H1 (cell line): Measurements from ENCODE around the gene CAPG. TPM values are rescaled to one million over a fixed set of nuclear protein-coding genes. Genes with fewer than 3 reads are reported as not detected.

Experiments used
- CTCF ChIA-PET: fragments of 300-600 bp; sonication (Branson Sonifier 250); formaldehyde crosslinking; loops from one replicate; lab custom pipeline; 2021; ENCODE audit not compliant: partially characterized antibody; lab: Charles Lee
- POLR2A ChIA-PET: fragments of 300-600 bp; sonication (Branson Sonifier 250); formaldehyde crosslinking; loops from one replicate; lab custom pipeline; 2021; ENCODE audit warnings: inconsistent platforms; ENCODE audit not compliant: partially characterized antibody; lab: Charles Lee
- DNase-seq, 2 experiments: peaks; one replicate each; pipeline versions ENCODE4 v3.0.0 to v3.0.0-alpha.2; 2010 to 2022; ENCODE audit warnings: low spot score in 2 of 2, low read depth in 1 of 2, mixed read lengths in 1 of 2
- FAIRE-seq: peaks from 2 replicates; lab custom pipeline; 2011; peaks lifted over from hg19 to GRCh38; lab: Jason Lieb, UNC
- H2AFZ ChIP-seq: 2 replicates; pipeline ENCODE4 v1.8.1; 2012; ENCODE audit warnings: low read length, inconsistent platforms
- H2AK5ac ChIP-seq: 2 replicates; pipeline ENCODE4 v1.6.1; 2013; ENCODE audit warnings: low read depth, low read length
- H2BK120ac ChIP-seq: replicated peaks from 2 replicates; pipeline ENCODE3; 2013; ENCODE audit warnings: low read depth, low read length, inconsistent platforms
- H2BK12ac ChIP-seq: 2 replicates; pipeline ENCODE4 v1.6.1; 2013; ENCODE audit warnings: low read depth, low read length
- H2BK15ac ChIP-seq: 2 replicates; pipeline ENCODE4 v1.6.1; 2013; ENCODE audit warnings: low read length
- H2BK20ac ChIP-seq: 2 replicates; pipeline ENCODE4 v1.6.1; 2013; ENCODE audit warnings: low read length
- H2BK5ac ChIP-seq: 2 replicates; pipeline ENCODE4 v1.6.1; 2013; ENCODE audit warnings: low read depth, low read length
- H3K14ac ChIP-seq: 2 replicates; pipeline ENCODE4 v1.6.1; 2013; ENCODE audit warnings: inconsistent platforms; ENCODE audit not compliant: insufficient read length
- H3K18ac ChIP-seq: 2 replicates; pipeline ENCODE4 v1.6.1; 2013; ENCODE audit warnings: low read length; ENCODE audit errors: extremely low read depth
- H3K23ac ChIP-seq: 2 replicates; pipeline ENCODE4 v1.6.1; 2013; ENCODE audit warnings: inconsistent platforms; ENCODE audit not compliant: insufficient read length
- H3K23me2 ChIP-seq: 2 replicates; pipeline ENCODE4 v1.6.1; 2013; ENCODE audit warnings: low read depth, low read length
- H3K27ac ChIP-seq: 2 replicates; pipeline ENCODE4 v1.6.1; 2011; ENCODE audit warnings: low read depth, low read length, inconsistent platforms
- H3K27me3 ChIP-seq, 4 experiments: replicated peaks in 1 of 4; 1 replicate in 1 of 4; 2 replicates in 3 of 4; pipeline versions ENCODE4 v1.6.1 to v1.8.1; 2011 to 2013; ENCODE audit warnings: low read length in 3 of 4, mild to moderate bottlenecking in 3 of 4, inconsistent platforms in 2 of 4, mixed read lengths in 2 of 4, moderate library complexity in 1 of 4; ENCODE audit not compliant: control insufficient read depth in 3 of 4, insufficient read depth in 3 of 4; ENCODE audit errors: extremely low read depth in 1 of 4
- H3K36me3 ChIP-seq, 4 experiments: 2 replicates each; pipeline versions ENCODE4 v1.6.1 to v1.8.1; 2011 to 2013; ENCODE audit warnings: mild to moderate bottlenecking in 4 of 4, low read length in 3 of 4, moderate library complexity in 2 of 4, control low read depth in 1 of 4, inconsistent platforms in 1 of 4; ENCODE audit not compliant: insufficient read depth in 4 of 4, control insufficient read depth in 2 of 4
- H3K4ac ChIP-seq: replicated peaks from 2 replicates; pipeline ENCODE3; 2013; ENCODE audit warnings: low read length, low read depth, mixed read lengths, inconsistent platforms; ENCODE audit not compliant: insufficient read length
- H3K4me1 ChIP-seq, 4 experiments: replicated peaks in 1 of 4; 1 replicate in 1 of 4; 2 replicates in 3 of 4; pipeline versions ENCODE4 v1.6.1 to v1.8.1; 2011 to 2013; ENCODE audit warnings: low read length in 3 of 4, inconsistent platforms in 2 of 4, mixed read lengths in 1 of 4; ENCODE audit not compliant: insufficient read depth in 4 of 4, control insufficient read depth in 3 of 4
- H3K4me2 ChIP-seq, 2 experiments: 2 replicates each; pipeline versions ENCODE4 v1.6.1 to v1.8.1; 2011 to 2013; ENCODE audit warnings: low read depth in 2 of 2, low read length in 2 of 2, control low read depth in 1 of 2, inconsistent platforms in 1 of 2, mild to moderate bottlenecking in 1 of 2; ENCODE audit not compliant: insufficient read depth in 1 of 2
- H3K4me3 ChIP-seq, 4 experiments: fragments of 200-600, 300-600 bp in 1 of 4; sonication (generic), shearing (Covaris generic), sonication (Bioruptor Twin) in 1 of 4; 2 replicates each; pipeline versions ENCODE4 v1.5.1 to v1.8.1; 2011 to 2016; ENCODE audit warnings: low read length in 4 of 4, low read depth in 3 of 4, control low read depth in 2 of 4, inconsistent platforms in 2 of 4, mild to moderate bottlenecking in 2 of 4, mixed read lengths in 1 of 4, moderate library complexity in 1 of 4; ENCODE audit not compliant: insufficient read depth in 2 of 4; ENCODE audit errors: extremely low read depth in 1 of 4
- H3K56ac ChIP-seq: replicated peaks from 2 replicates; pipeline ENCODE3; 2013; ENCODE audit warnings: low read depth, mild to moderate bottlenecking, mixed read lengths, low read length, inconsistent platforms; ENCODE audit not compliant: insufficient read length
- H3K79me1 ChIP-seq: 2 replicates; pipeline ENCODE4 v1.6.1; 2013; ENCODE audit warnings: low read depth, low read length, control low read depth
- H3K79me2 ChIP-seq, 2 experiments: 2 replicates each; pipeline versions ENCODE4 v1.6.1 to v1.8.1; 2012 to 2013; ENCODE audit warnings: low read length in 2 of 2, mild to moderate bottlenecking in 2 of 2, inconsistent platforms in 1 of 2; ENCODE audit not compliant: insufficient read depth in 2 of 2, control insufficient read depth in 1 of 2
- H3K9ac ChIP-seq, 4 experiments: replicated peaks in 1 of 4; 1 replicate in 1 of 4; 2 replicates in 3 of 4; pipeline versions ENCODE4 v1.6.1 to v1.8.1; 2011 to 2013; ENCODE audit warnings: low read depth in 3 of 4, low read length in 3 of 4, control low read depth in 2 of 4, mild to moderate bottlenecking in 2 of 4, moderate library complexity in 2 of 4, inconsistent platforms in 1 of 4; ENCODE audit errors: extremely low read depth in 1 of 4
- H3K9me3 ChIP-seq, 2 experiments: 2 replicates each; pipeline versions ENCODE4 v1.6.1 to v1.8.1; 2012 to 2013; ENCODE audit warnings: mild to moderate bottlenecking in 2 of 2, moderate library complexity in 2 of 2, control low read depth in 1 of 2, inconsistent platforms in 1 of 2, low read depth in 1 of 2, low read length in 1 of 2, mixed read lengths in 1 of 2; ENCODE audit not compliant: insufficient read depth in 2 of 2
- H4K20me1 ChIP-seq, 2 experiments: replicated peaks in 1 of 2; 2 replicates each; pipeline versions ENCODE3 to v1.8.1; 2011 to 2013; ENCODE audit warnings: inconsistent platforms in 2 of 2, low read length in 2 of 2, mild to moderate bottlenecking in 1 of 2; ENCODE audit not compliant: insufficient read depth in 2 of 2, control insufficient read depth in 1 of 2
- H4K5ac ChIP-seq: 2 replicates; pipeline ENCODE4 v1.6.1; 2013; ENCODE audit warnings: low read length, low read depth, mixed read lengths, inconsistent platforms; ENCODE audit not compliant: insufficient read length
- H4K8ac ChIP-seq: 2 replicates; pipeline ENCODE4 v1.8.0; 2013; ENCODE audit warnings: mild to moderate bottlenecking, moderate library complexity, low read length, inconsistent platforms; ENCODE audit not compliant: insufficient read depth; ENCODE audit errors: extremely low read depth
- H4K91ac ChIP-seq: replicated peaks from 2 replicates; pipeline ENCODE3; 2013; ENCODE audit warnings: low read length, mixed read lengths, inconsistent platforms; ENCODE audit not compliant: insufficient read length
- BACH1 ChIP-seq: IDR thresholded peaks from 2 replicates; pipeline ENCODE4 v1.6.1; 2012; ENCODE audit warnings: low read length, improper control_type of control experiment
- EP300 ChIP-seq, 2 experiments: IDR thresholded peaks; 1 replicate in 1 of 2; 2 replicates in 1 of 2; pipeline ENCODE4 v1.6.1; 2011 to 2012; ENCODE audit warnings: low read depth in 2 of 2, low read length in 2 of 2, mild to moderate bottlenecking in 2 of 2, borderline replicate concordance in 1 of 2, inconsistent platforms in 1 of 2, moderate library complexity in 1 of 2
- NANOG ChIP-seq: IDR thresholded peaks from 2 replicates; pipeline ENCODE4 v1.6.1; 2011; ENCODE audit warnings: low read length, low read depth, mild to moderate bottlenecking, inconsistent platforms; ENCODE audit not compliant: insufficient read depth, poor library complexity, severe bottlenecking
- PHF8 ChIP-seq: fragments of 200-600 bp; sonication (generic); conservative IDR thresholded peaks from 2 replicates; pipeline ENCODE4 v1.7.1; 2012; ENCODE audit warnings: low read depth, mild to moderate bottlenecking, inconsistent platforms, low read length, moderate library complexity
- SUZ12 ChIP-seq: fragments of 200-600 bp; sonication (generic); IDR thresholded peaks from 2 replicates; pipeline ENCODE4 v1.6.1; 2012; ENCODE audit warnings: mild to moderate bottlenecking, inconsistent platforms, low read length, moderate library complexity, mixed read lengths
- WGBS, 2 experiments: shearing (Covaris generic) in 1 of 2; methylation state at CpG; one replicate each; pipeline versions ENCODE4 v1.1.6 to v1.1.7; 2013 to 2015; ENCODE audit warnings: low lambda C conversion rate in 2 of 2, mixed read lengths in 2 of 2, inconsistent platforms in 1 of 2, low coverage in 1 of 2, missing lambda C conversion rate in 1 of 2; ENCODE audit not compliant: insufficient replicate concordance in 2 of 2, insufficient coverage in 1 of 2, insufficient read length in 1 of 2; ENCODE audit errors: extremely low coverage in 1 of 2, missing lambda C conversion rate in 1 of 2; 5-methylcytosine and 5-hydroxymethylcytosine counted together
- polyA plus RNA-seq, 7 experiments: library from polyadenylated mRNA; depleted of rRNA in 3 of 7; stranded (reverse) in 5 of 7; unstranded in 2 of 7; fragments of >200 nt in 5 of 7; fragments of 200-250 nt in 2 of 7; gene quantifications; 1 replicate in 5 of 7; 2 replicates in 1 of 7; 4 replicates in 1 of 7; pipeline versions ENCODE4 v1.2.1 to v1.2.3, GENCODE V29; 2011 to 2013; ENCODE audit warnings: missing spikeins in 2 of 7, mixed read lengths in 2 of 7
- total RNA-seq: library from RNA; stranded (reverse); fragmentation: NEBNext Ultra II Directional; extraction: Animal tissue kit (Norgen Biotek cat#: 25700); gene quantifications from 2 replicates; pipeline ENCODE4 v1.2.1, GENCODE V29; 2021

CAPG gene
- total and polyA plus RNA-seq, 2 of the 8 experiments (the other 6 are each of a cell fraction or from before 2014, with no cell fraction given) = 80.5 to 89.0 TPM

- no peaks in the 10 kb centered on the region for H3K36me3 ChIP-seq
- H3K4me2 ChIP-seq = no peak overlapping the region
- no peak overlapping the region for H2AK5ac ChIP-seq
- no peak overlapping the region for H4K91ac ChIP-seq
- H3K79me2 ChIP-seq = no peaks in the 10 kb centered on the region
- peaks cover 2% of the 10 kb centered on the region; the same call in 1 of the 2 replicates for H3K23me2 ChIP-seq
- no peak overlapping the region for H3K14ac ChIP-seq
- no peak overlapping the region for H3K4ac ChIP-seq
- H4K5ac ChIP-seq = no peak overlapping the region
- TF ChIP-seq EP300 (IDR thresholded peaks at IDR 0.05; ENCODE audit: borderline replicate concordance in 1 of 2, low read depth in 2 of 2, low read length in 2 of 2) = no peak
- TF ChIP-seq NANOG = no peak
- TF ChIP-seq SUZ12 = no peak
- no peak for TF ChIP-seq PHF8
- TF ChIP-seq BACH1 = no peak
- H3K18ac ChIP-seq = no peak overlapping the region
- 84% methylated on average over 5 of the region's 5 CpGs; no CpG with 5 or more reads in 1 of the 2 experiments for WGBS, 2 experiments
- POLR2A ChIA-PET = interaction anchor here (1.1 to 55.3 kb wide), 4 partner anchors 10 to 106 kb away, joined by 3 to 1889 read pairs (median 5); partner anchors contain the start of genes GGCX and MAT2A
- FAIRE-seq = no peak
- H2BK15ac ChIP-seq = no peak overlapping the region
- H2BK5ac ChIP-seq = no peak overlapping the region
- H3K9me3 ChIP-seq = no peaks in the 10 kb centered on the region
- CTCF ChIA-PET = interaction anchor here (0.7 to 4.4 kb wide), 4 partner anchors 9 to 21 kb away, joined by 3 to 19 read pairs (median 6); partner anchors contain the start of gene SH2D6
- no peak overlapping the region for H3K27ac ChIP-seq
- no peak overlapping the region for H3K23ac ChIP-seq
- H2AFZ ChIP-seq = no peak overlapping the region
- no peak overlapping the region for H3K9ac ChIP-seq
- H4K8ac ChIP-seq = no peak overlapping the region
- H4K20me1 ChIP-seq = no peaks in the 10 kb centered on the region
- no peaks in the 10 kb centered on the region; the same call in 1 of the 2 replicates for H3K79me1 ChIP-seq
- no peak overlapping the region for H3K56ac ChIP-seq
- H2BK120ac ChIP-seq = no peak overlapping the region
- no peak for DNase-seq
- H3K4me3 ChIP-seq = no peak overlapping the region
- peaks cover 7 to 22% (median 18%) of the 10 kb centered on the region in 4 experiments for H3K4me1 ChIP-seq
- H3K27me3 ChIP-seq = peaks cover 0 to 10% (median 5%) of the 10 kb centered on the region in 4 experiments; a peak in 4 of 7 replicates
- no peak overlapping the region for H2BK12ac ChIP-seq
- no peak overlapping the region for H2BK20ac ChIP-seq
Measured at GRCh38 chr2:85440729-85441128, 30.6 kb upstream of the CAPG start.
